K562 (cell line): Measurements from ENCODE around the gene SIPA1L2. TPM values are rescaled to one million over a fixed set of nuclear protein-coding genes. Genes with fewer than 3 reads are reported as not detected.

Source experiments
- HDAC3 ChIP-seq: fragments of 450-650 bp; IDR thresholded peaks from 2 replicates; pipeline ENCODE4 v1.6.1; 2018; ENCODE audit warnings: borderline replicate concordance, mild to moderate bottlenecking, moderate library complexity; ENCODE audit not compliant: partially characterized antibody
- IFI16 ChIP-seq: fragments of 250-450 bp; sonication (Bioruptor Pico); IDR thresholded peaks from 2 replicates; pipeline ENCODE4 v2.1.2; 2022; ENCODE audit warnings: mild to moderate bottlenecking, inconsistent platforms
- KDM1A ChIP-seq, 2 experiments: fragments of 450-650 bp; IDR thresholded peaks; 2 replicates each; pipeline ENCODE4 v1.6.1; 2016; ENCODE audit warnings: mild to moderate bottlenecking in 2 of 2
- MED1 ChIP-seq: sonication (generic); formaldehyde crosslinking; IDR thresholded peaks from 2 replicates; pipeline ENCODE4 v1.8.1; 2023; ENCODE audit warnings: missing genetic modification reagents, borderline replicate concordance
- SP1 ChIP-seq: sonication (generic); formaldehyde crosslinking; IDR thresholded peaks from 2 replicates; pipeline ENCODE4 v1.8.1; 2022; ENCODE audit warnings: mild to moderate bottlenecking, missing genetic modification reagents
- SRSF7 ChIP-seq: fragments of 200-400 bp; formaldehyde crosslinking; optimal IDR thresholded peaks from 2 replicates; pipeline ENCODE3; 2017; ENCODE audit warnings: mild to moderate bottlenecking, low read depth, low read length
- ZNF407 ChIP-seq: fragments of 450-650 bp; IDR thresholded peaks from 2 replicates; pipeline ENCODE4 v1.6.1; 2016; ENCODE audit warnings: low read depth
- ZNF449 ChIP-seq: fragments of 250-450 bp; sonication (Bioruptor Pico); IDR thresholded peaks from 2 replicates; pipeline ENCODE4 v1.8.0; 2022; ENCODE audit warnings: moderate library complexity, mild to moderate bottlenecking, inconsistent platforms
- polyA plus RNA-seq, 8 experiments: library from polyadenylated mRNA; depleted of rRNA in 4 of 8; stranded (reverse) in 5 of 8; unstranded in 3 of 8; fragments of >200 nt; fragmentation: Nextera tagmentation in 2 of 8; fragmentation: Illumina TruSeq in 1 of 8; extraction: Ambion mirVana in 2 of 8; extraction: Trizol in 1 of 8; gene quantifications; 2 replicates each; pipeline versions ENCODE4 v1.2.1 to v1.2.3, GENCODE V29; 2011 to 2014; ENCODE audit warnings: inconsistent platforms in 1 of 8, missing spikeins in 1 of 8
- total RNA-seq, 7 experiments: library from RNA; depleted of rRNA in 6 of 7; stranded (reverse); fragments of >200 nt in 6 of 7; fragmentation: Illumina TruSeq in 2 of 7; extraction: Trizol in 2 of 7; gene quantifications; 2 replicates each; pipeline versions ENCODE4 v1.2.1 to v1.2.3, GENCODE V29; 2011 to 2021; ENCODE audit warnings: low replicate concordance in 1 of 7

The SIPA1L2 gene
- total and polyA plus RNA-seq, 9 of the 15 experiments (the other 6 are each of a cell fraction or from before 2014, with no cell fraction given), result 0.04 to 0.22 (median 0.06) TPM; not detected in 5

- no peak for TF ChIP-seq HDAC3
- no peak for TF ChIP-seq ZNF407
- no peak for TF ChIP-seq KDM1A (IDR thresholded peaks at IDR 0.05)
- TF ChIP-seq IFI16 (CRISPR knock-in tag), result no peak
- no peak for TF ChIP-seq ZNF449 (CRISPR knock-in tag)
- TF ChIP-seq MED1 (CRISPR knock-in tag), result no peak
- TF ChIP-seq SRSF7, result no peak
- no peak for TF ChIP-seq SP1 (CRISPR knock-in tag)
These were observed 48.4 kb upstream of the SIPA1L2 start (continued) for GRCh38 chr1:232678185-232678886.
